ENCODE measurements around the gene ARID5A. TPM values are rescaled to one million over a fixed set of nuclear protein-coding genes. Genes with fewer than 3 reads are reported as not detected.
A peak's percentile ranks its signal among the peaks of the same experiment; 100 is the strongest.

ARID5A gene
- total and polyA plus RNA-seq, 9 of the 15 experiments (the other 6 are each of a cell fraction or from before 2014, with no cell fraction given): 0.14 to 12.5 (median 3.0) TPM

DNA sequence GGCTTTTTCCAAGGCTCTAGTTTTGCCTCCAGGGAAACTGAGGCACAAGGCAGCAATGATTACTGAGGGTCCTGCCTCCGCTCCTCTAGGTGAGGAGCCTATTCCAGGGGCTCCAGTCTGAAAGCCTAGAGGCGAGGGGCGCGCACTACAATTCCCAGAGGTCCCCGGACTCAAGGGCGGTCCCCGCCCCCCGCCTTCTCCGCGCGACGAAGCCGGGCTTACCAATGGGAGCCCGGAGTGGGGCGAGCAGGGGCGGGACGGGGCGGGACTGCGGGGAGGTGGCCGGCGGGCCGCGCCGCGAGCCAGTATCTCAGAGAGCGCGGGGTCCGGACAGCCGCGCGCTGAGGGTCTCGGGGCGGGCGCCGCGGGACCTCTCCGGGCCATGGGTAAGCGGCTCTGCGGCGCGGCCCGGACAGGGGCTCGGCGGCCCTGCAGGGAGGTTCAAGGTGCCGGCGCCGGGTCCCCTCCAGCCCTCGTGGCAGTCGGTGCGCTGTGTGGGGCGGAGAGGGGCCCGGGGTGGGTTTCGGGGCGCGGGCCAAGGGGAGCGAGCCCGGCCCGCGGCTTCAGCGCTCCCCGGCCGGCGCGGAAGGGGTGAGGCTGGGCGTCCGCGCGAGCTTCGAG is at the start of gene ARID5A (continued):
- 0 out of 2 replicates have a peak, but pooled peaks have one; percentile 66 for TF ChIP-seq ZNF212 (CRISPR knock-in tag; IDR thresholded peaks at IDR 0.05)
- TF ChIP-seq PHF8 (IDR thresholded peaks at IDR 0.05; ENCODE audit: borderline replicate concordance, low read length): peak; percentile 70; the same call in 1 of the 2 replicates
- TF ChIP-seq SP2 (IDR thresholded peaks at IDR 0.05; ENCODE audit: extremely low read depth, low read depth, low read length, poor library complexity, severe bottlenecking): peak; percentile 27
- TF ChIP-seq ZNF695 (CRISPR knock-in tag; IDR thresholded peaks at IDR 0.05): no peak
- TF ChIP-seq RBBP5 (IDR thresholded peaks at IDR 0.05; ENCODE audit: borderline replicate concordance, insufficient read depth, low read length, poor library complexity, severe bottlenecking): peak; percentile 47
- peak; percentile 65 for TF ChIP-seq NFYB (IDR thresholded peaks at IDR 0.05; ENCODE audit: extremely low read depth, insufficient read length)
- 0 out of 2 replicates have a peak, but pooled peaks have one; percentile 23 for TF ChIP-seq ZNF311 (CRISPR knock-in tag; IDR thresholded peaks at IDR 0.05)
- peak in 1 of 2 experiments; percentile 93 for TF ChIP-seq AFF1 (IDR thresholded peaks at IDR 0.05; ENCODE audit: low read depth in 1 of 2, partially characterized antibody in 2 of 2)
- TF ChIP-seq MYC (IDR thresholded peaks at IDR 0.05; ENCODE audit: low read depth, low read length): peak; percentile 49; the same call in 1 of the 2 replicates
- no peak for TF ChIP-seq MYC (CRISPR knock-in tag; IDR thresholded peaks at IDR 0.05; ENCODE audit: borderline replicate concordance, low read depth)
- TF ChIP-seq POLR2G (IDR thresholded peaks at IDR 0.05; ENCODE audit: low read depth, low read length): peak; percentile 93
- peak; percentile 60 for TF ChIP-seq ZFX (CRISPR knock-in tag; IDR thresholded peaks at IDR 0.05)
- no peak for TF ChIP-seq SNAPC5 (CRISPR knock-in tag; IDR thresholded peaks at IDR 0.05)
- 0 out of 2 replicates have a peak, but pooled peaks have one; percentile 35 for TF ChIP-seq BRD4 (IDR thresholded peaks at IDR 0.05)
- 0 out of 2 replicates have a peak, but pooled peaks have one; percentile 34 for TF ChIP-seq ZNF589 (CRISPR knock-in tag; IDR thresholded peaks at IDR 0.05; ENCODE audit: low read depth)
- TF ChIP-seq ZBTB12 (CRISPR knock-in tag; IDR thresholded peaks at IDR 0.05): peak; percentile 40; the same call in 1 of the 2 replicates
- TF ChIP-seq NONO (IDR thresholded peaks at IDR 0.05; ENCODE audit: low read depth in 2 of 2, low read length in 1 of 2): peak in 1 of 2 experiments; percentile 80; a peak in 1 of 4 replicates
- no peak for TF ChIP-seq NFE2L1 (tag; IDR thresholded peaks at IDR 0.05; ENCODE audit: borderline replicate concordance, low read depth)
- peak; percentile 72; the same call in 1 of the 2 replicates for TF ChIP-seq ZNF384 (IDR thresholded peaks at IDR 0.05; ENCODE audit: low read depth, low read length)
- TF ChIP-seq CCNT2 (IDR thresholded peaks at IDR 0.05; ENCODE audit: borderline replicate concordance, extremely low read depth, insufficient read length, low read depth, low read length): peak; percentile 56
- no peak for TF ChIP-seq LEF1 (IDR thresholded peaks at IDR 0.05)
- peak; percentile 69 for TF ChIP-seq POLR2A (conservative IDR thresholded peaks at IDR 0.05)
- TF ChIP-seq HCFC1 (IDR thresholded peaks at IDR 0.05; ENCODE audit: low read depth, low read length): peak; percentile 93
